HCEC 1CT (cell line): ENCODE results near the gene COL20A1.
"Not testable (repeated sequence)": the region's sequence is repeated elsewhere in the genome, so short reads cannot be mapped to it uniquely, and the experiment has no call there.

Experiments
- DNase-seq: peaks from one replicate; pipeline ENCODE4 v3.0.0-alpha.2; 2017

COL20A1 gene

GRCh38 chr20:63336232-63336752 lies 43.3 kb downstream of the COL20A1 start:
- DNase-seq: no peak

GRCh38 chr20:63337786-63338420 lies 44.9 kb downstream of the COL20A1 start:
- no peak for DNase-seq

- DNase-seq: peak; percentile 3
Measured at GRCh38 chr20:63339154-63340094, 46.4 kb downstream of the COL20A1 start.

GRCh38 chr20:63340158-63340688 lies 47.2 kb downstream of the COL20A1 start:
- DNase-seq: not testable (repeated sequence)

- DNase-seq: no peak
Measured at GRCh38 chr20:63342561-63343459, 49.8 kb downstream of the COL20A1 start.

- no peak for DNase-seq
Measured at GRCh38 chr20:63343460-63344445, 50.8 kb downstream of the COL20A1 start.

- no peak for DNase-seq
Measured at GRCh38 chr20:63344616-63345327, 51.8 kb downstream of the COL20A1 start.

GRCh38 chr20:63345328-63346100 lies 52.5 kb downstream of the COL20A1 start:
- DNase-seq: no peak

- DNase-seq: no peak
Measured at GRCh38 chr20:63346131-63347080, 53.4 kb downstream of the COL20A1 start.

- no peak for DNase-seq
Measured at GRCh38 chr20:63347081-63347741, 54.2 kb downstream of the COL20A1 start.

- no peak for DNase-seq
Measured at GRCh38 chr20:63347950-63348827, 55.2 kb downstream of the COL20A1 start.

- DNase-seq: no peak
Measured at GRCh38 chr20:63348828-63349515, 56.0 kb downstream of the COL20A1 start.

- DNase-seq: no peak
Measured at GRCh38 chr20:63349516-63349895, 56.5 kb downstream of the COL20A1 start.

- no peak for DNase-seq
Measured at GRCh38 chr20:63350196-63350595, 57.2 kb downstream of the COL20A1 start.

- DNase-seq: no peak
Measured at GRCh38 chr20:63350597-63351325, 57.8 kb downstream of the COL20A1 start.

- DNase-seq: no peak
Measured at GRCh38 chr20:63351326-63351700, 58.3 kb downstream of the COL20A1 start.
